NCI-H345 treated with DMSO at 0.1 percent for 48 hours (cell line): ENCODE results near the gene MEPCE.
"Not testable (repeated sequence)": the region's sequence is repeated elsewhere in the genome, so short reads cannot be mapped to it uniquely, and the experiment has no call there.

Source experiments
- DNase-seq: peaks from one replicate; lab custom pipeline; 2025; ENCODE audit not compliant: unreplicated experiment; lab: John Stamatoyannopoulos, UW

Gene MEPCE, protein sequence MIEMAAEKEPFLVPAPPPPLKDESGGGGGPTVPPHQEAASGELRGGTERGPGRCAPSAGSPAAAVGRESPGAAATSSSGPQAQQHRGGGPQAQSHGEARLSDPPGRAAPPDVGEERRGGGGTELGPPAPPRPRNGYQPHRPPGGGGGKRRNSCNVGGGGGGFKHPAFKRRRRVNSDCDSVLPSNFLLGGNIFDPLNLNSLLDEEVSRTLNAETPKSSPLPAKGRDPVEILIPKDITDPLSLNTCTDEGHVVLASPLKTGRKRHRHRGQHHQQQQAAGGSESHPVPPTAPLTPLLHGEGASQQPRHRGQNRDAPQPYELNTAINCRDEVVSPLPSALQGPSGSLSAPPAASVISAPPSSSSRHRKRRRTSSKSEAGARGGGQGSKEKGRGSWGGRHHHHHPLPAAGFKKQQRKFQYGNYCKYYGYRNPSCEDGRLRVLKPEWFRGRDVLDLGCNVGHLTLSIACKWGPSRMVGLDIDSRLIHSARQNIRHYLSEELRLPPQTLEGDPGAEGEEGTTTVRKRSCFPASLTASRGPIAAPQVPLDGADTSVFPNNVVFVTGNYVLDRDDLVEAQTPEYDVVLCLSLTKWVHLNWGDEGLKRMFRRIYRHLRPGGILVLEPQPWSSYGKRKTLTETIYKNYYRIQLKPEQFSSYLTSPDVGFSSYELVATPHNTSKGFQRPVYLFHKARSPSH

DNA sequence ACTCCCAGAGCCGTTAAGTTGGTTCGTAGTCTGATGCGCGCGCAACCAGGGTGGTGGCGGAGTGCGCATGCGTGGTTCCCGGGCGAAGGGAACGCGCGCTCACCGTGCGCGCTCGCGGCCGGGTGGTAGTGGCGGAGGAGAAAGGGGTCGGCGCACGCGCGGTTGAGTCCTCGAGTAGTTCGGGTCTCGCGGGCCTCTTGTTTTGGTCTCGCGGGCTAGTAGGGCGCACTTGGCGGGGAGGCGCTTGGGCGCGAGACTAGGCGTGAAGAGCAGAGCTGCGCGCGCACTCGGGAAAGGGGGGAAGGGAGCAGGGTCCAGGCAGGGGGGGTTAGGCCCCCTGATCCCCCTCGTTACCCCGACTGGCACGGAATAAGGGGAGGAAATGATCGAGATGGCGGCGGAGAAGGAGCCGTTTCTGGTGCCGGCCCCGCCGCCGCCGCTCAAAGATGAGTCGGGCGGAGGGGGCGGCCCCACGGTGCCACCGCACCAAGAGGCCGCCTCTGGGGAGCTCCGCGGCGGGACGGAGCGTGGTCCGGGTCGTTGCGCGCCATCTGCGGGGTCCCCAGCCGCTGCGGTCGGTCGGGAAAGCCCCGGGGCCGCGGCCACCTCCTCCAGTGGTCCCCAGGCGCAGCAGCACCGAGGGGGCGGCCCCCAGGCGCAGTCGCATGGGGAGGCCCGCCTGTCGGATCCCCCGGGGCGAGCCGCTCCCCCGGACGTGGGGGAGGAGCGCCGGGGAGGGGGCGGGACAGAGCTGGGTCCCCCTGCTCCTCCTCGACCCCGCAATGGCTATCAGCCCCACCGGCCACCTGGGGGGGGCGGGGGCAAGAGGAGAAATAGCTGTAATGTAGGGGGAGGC is at the start of gene MEPCE:
MEPCE (plus strand) TSS at position 195 of the 856 bp plus-strand sequence; CDS start at position 383, 188 bp downstream.
- peak; percentile 94 for DNase-seq

GRCh38 chr7:100380196-100380595 is 49.4 kb upstream of the MEPCE start:
- no peak for DNase-seq

DNA sequence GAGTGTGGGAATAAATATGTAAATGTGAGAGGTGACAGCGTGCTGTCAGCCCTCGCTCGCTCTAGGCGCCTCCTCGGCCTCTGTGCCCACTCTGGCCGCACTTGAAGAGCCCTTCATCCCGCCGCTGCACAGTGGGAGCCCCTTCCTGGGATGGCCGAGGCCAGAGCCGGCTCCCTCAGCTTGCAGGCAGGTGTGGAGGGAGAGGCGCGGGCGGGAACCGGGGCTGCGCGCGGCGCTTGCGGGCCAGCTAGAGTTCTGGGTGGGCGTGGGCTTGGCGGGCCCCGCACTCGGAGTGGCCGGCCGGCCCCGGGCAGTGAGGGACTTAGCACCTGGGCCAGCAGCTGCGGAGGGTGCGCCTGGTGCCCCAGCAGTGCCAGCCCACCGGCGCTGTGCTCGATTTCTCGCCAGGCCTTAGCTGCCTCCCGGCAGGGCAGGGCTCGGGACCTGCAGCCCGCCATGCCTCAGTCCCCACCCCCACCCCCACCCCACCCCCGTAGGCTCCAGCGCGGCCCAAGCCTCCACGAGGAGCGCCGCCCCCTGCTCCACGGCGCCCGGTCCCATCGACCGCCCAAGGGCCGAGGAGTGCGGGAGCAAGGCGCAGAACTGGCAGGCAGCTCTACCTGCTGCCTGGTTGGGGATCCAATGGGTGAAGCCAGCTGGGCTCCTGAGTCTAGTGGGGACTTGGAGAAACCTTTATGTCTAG is 47.9 kb upstream of the MEPCE start:
- DNase-seq = not testable (repeated sequence)

GRCh38 chr7:100382234-100382853 is 47.3 kb upstream of the MEPCE start:
- not testable (repeated sequence) for DNase-seq

- no peak for DNase-seq
These were observed 44.9 kb upstream of the MEPCE start for GRCh38 chr7:100384628-100385294.

- DNase-seq = no peak
These were observed 42.7 kb upstream of the MEPCE start for GRCh38 chr7:100386940-100387339.

- no peak for DNase-seq
These were observed 41.9 kb upstream of the MEPCE start for GRCh38 chr7:100387695-100388094.

GRCh38 chr7:100389437-100390088 is 40.1 kb upstream of the MEPCE start:
- no peak for DNase-seq

- no peak for DNase-seq
These were observed 39.2 kb upstream of the MEPCE start for GRCh38 chr7:100390286-100391009.

DNA sequence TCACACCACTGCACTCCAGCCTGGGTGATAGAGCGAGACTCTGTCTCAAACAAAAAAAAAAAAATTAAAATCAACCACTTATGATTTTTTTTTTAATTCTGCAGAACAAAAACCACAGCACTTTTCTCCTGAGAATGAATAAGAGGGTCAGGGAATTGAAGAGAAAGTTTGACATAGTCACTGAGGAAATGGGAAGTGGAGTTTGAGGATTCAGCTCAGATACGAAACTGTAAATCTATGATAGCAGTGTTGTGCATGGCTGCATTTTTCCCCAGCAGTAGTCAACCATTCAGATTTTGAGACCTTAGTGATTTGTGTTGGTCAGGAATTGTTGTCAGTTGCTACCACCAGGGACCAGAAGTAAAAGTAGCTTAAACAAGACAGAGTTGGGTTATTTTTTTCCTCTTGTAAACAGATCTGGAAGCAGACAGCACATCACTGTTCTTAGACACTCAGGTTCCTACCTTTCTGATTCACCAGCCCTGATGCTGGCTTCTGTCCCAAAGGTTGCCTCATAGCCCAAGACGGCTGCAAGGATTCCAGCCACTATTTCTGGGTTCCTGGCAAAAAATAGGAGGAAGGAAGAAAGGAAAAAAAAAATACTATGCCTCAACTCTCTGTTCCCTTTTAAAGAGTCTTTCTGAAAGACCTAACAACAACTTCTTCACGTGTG is 36.3 kb upstream of the MEPCE start:
- no peak for DNase-seq

DNA sequence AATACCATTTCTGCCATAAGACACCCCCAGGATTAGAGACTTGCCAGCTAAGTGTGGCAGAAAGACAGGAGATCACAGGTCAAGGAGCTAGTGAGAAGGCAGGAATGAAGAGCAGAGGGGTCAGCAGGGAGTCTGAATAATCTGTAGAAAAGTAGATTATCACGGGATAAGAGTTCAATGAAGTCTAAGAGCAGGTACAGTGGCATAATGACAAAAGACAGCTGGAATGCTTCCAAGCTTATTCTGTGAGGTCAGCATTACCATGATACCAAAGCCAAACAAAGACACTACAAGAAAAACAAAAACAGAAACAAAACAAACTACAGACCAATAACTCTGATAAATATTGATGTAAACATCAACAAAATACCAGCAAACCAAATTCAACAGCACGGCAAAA is 35.6 kb upstream of the MEPCE start:
- DNase-seq = no peak

DNA sequence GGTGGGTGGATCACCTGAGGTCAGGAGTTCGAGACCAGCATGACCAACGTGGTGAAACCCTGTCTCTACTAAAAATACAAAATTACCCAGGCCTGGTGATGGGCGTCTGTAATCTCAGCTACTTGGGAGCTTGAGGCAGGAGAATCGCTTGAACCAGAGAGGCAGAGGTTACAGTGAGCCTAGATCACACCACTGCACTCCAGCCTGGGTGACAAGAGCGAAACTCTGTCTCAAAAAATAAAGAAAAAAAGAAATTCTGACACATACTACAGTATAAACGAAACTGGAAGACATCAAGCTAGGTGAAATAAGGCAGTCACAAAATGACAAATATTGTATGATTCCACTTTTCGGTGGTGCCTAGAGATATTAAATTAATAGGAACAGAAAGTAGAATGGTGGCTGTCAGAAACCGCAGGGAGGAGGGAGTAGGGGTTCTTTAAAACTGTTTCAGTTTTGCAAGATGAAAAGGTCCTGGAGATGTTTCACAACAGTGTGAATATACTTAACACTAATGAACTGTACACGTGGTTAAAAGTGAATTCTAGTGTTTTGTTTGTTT is 33.1 kb upstream of the MEPCE start:
- no peak for DNase-seq

- no peak for DNase-seq
These were observed 32.1 kb upstream of the MEPCE start for GRCh38 chr7:100397315-100398081.

DNA sequence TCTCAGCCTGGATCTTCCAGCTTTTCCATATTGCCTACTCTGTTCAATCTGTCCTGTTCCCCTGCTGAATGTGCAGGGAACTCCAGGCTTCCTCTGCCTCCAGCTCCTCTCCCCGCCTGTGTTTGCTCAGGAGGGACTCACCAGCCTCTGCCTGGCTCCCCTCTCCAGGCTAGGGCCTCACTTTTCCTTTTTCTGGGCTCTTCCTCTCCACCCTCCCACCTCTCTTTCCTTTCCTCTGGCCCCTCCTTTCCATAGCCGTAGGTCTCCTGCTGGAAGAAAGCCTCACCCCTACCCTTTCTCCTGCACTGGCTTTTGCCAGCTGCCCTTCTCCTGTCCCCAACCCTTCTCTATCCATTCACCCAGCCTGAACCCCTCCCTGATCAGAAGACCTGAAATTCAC is 31.4 kb upstream of the MEPCE start:
- DNase-seq = no peak

GRCh38 chr7:100400041-100400440 is 29.6 kb upstream of the MEPCE start:
- DNase-seq = no peak

- no peak for DNase-seq
These were observed 29.0 kb upstream of the MEPCE start for GRCh38 chr7:100400656-100401055.

DNA sequence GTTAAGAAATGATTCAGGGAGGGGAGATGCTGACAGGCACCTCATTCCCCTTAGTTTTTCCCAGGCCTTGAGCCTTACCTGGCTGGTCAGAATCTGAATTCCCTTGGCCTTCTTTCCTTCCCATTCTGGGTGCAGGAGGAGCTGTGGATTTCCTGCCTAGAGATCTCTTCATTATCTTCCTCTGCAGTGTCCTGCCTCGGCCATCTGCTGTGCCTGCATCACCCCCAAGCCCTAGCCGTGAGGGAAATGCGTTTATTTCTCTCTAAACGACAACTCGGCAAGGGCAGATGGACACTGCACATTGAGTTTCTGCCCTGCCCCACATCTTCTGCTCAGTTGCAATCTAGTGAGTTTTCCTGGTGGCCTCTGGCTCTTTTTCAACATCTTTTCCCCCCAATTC is 27.8 kb upstream of the MEPCE start:
- no peak for DNase-seq
